Astrocyte (in vitro differentiated cells and primary cell): ENCODE results near the gene USF3.

Experiments used
- CTCF ChIP-seq: IDR thresholded peaks from 2 replicates; pipeline ENCODE4 v1.5.1; 2011; ENCODE audit warnings: low read depth, mild to moderate bottlenecking, inconsistent platforms, low read length, moderate library complexity; ENCODE audit not compliant: insufficient read depth
- EZH2 ChIP-seq: IDR thresholded peaks from 2 replicates; pipeline ENCODE4 v1.6.1; 2012; ENCODE audit warnings: mild to moderate bottlenecking, low read length, inconsistent platforms; ENCODE audit not compliant: insufficient read depth

GRCh38 chr3:113654310-113654709 is 42.1 kb downstream of the USF3 start:
- TF ChIP-seq CTCF, result no peak
- TF ChIP-seq EZH2, result no peak
